Naive thymus-derived CD4-positive, alpha-beta T cell (primary cell): ENCODE data around the gene CRTAC1. TPM values are rescaled to one million over a fixed set of nuclear protein-coding genes. Genes with fewer than 3 reads are reported as not detected.

Source experiments
- ATAC-seq: fragments of 150-1000 bp; cut with Tn5 transposase; 2 replicates; pipeline ENCODE4 v1.10.0; 2021; ENCODE audit warnings: mild to moderate bottlenecking, moderate library complexity
- CTCF ChIA-PET: fragments of 350-600 bp; sonication (Branson Sonifier 250); formaldehyde crosslinking; loops from one replicate; lab custom pipeline; 2021; ENCODE audit warnings: antibody characterized with exemption; lab: Charles Lee
- POLR2A ChIA-PET: fragments of 350-600 bp; sonication (Branson Sonifier 250); formaldehyde crosslinking; loops from one replicate; lab custom pipeline; 2021; ENCODE audit warnings: antibody characterized with exemption, inconsistent platforms; lab: Charles Lee
- DNase-seq, 9 donors: peaks; one replicate each; pipeline versions ENCODE4 v3.0.0 to v3.0.0-alpha.2; 2020 to 2022; ENCODE audit warnings: mixed read lengths in 1 of 9
- H3K27ac ChIP-seq: one replicate; pipeline ENCODE4 v1.7.0; 2013; ENCODE audit warnings: mild to moderate bottlenecking, low read depth, low read length, moderate library complexity
- H3K27me3 ChIP-seq, 2 donors: one replicate each; pipeline ENCODE4 v1.7.0; 2013; ENCODE audit warnings: low read length in 2 of 2, mild to moderate bottlenecking in 2 of 2, moderate library complexity in 2 of 2; ENCODE audit not compliant: control insufficient read depth in 2 of 2, insufficient read depth in 2 of 2
- H3K36me3 ChIP-seq, 3 experiments: 1 replicate in 2 of 3; 2 replicates in 1 of 3; pipeline ENCODE4 v1.7.0; 2013; ENCODE audit warnings: low read length in 3 of 3, mild to moderate bottlenecking in 3 of 3, moderate library complexity in 1 of 3; ENCODE audit not compliant: insufficient read depth in 3 of 3, control insufficient read depth in 2 of 3
- H3K4me1 ChIP-seq, 2 donors: one replicate each; pipeline ENCODE4 v1.7.0; 2013; ENCODE audit warnings: low read length in 2 of 2, mild to moderate bottlenecking in 2 of 2, moderate library complexity in 1 of 2; ENCODE audit not compliant: control insufficient read depth in 2 of 2, insufficient read depth in 2 of 2
- H3K4me3 ChIP-seq: 2 replicates; pipeline ENCODE4 v1.7.0; 2013; ENCODE audit warnings: mild to moderate bottlenecking, low read length
- H3K9me3 ChIP-seq, 3 experiments: 1 replicate in 2 of 3; 2 replicates in 1 of 3; pipeline ENCODE4 v1.7.0; 2013; ENCODE audit warnings: low read length in 3 of 3; ENCODE audit not compliant: control insufficient read depth in 2 of 3
- H3K27ac Mint-ChIP-seq, 9 donors: one replicate each; pipeline ENCODE4 v1.8.0; 2020 to 2022; ENCODE audit warnings: mixed read lengths in 9 of 9, mild to moderate bottlenecking in 8 of 9, moderate library complexity in 5 of 9, inconsistent platforms in 2 of 9
- H3K27me3 Mint-ChIP-seq, 5 donors: one replicate each; pipeline ENCODE4 v1.8.0; 2021 to 2022; ENCODE audit warnings: mixed read lengths in 5 of 5, mild to moderate bottlenecking in 1 of 5
- H3K36me3 Mint-ChIP-seq, 5 donors: one replicate each; pipeline ENCODE4 v1.8.0; 2020 to 2022; ENCODE audit warnings: mixed read lengths in 5 of 5, mild to moderate bottlenecking in 3 of 5, inconsistent platforms in 1 of 5
- H3K4me1 Mint-ChIP-seq, 7 donors: one replicate each; pipeline ENCODE4 v1.8.0; 2020 to 2022; ENCODE audit warnings: mixed read lengths in 7 of 7, mild to moderate bottlenecking in 3 of 7, inconsistent platforms in 1 of 7
- H3K4me3 Mint-ChIP-seq, 10 donors: one replicate each; pipeline ENCODE4 v1.8.0; 2020 to 2022; ENCODE audit warnings: mild to moderate bottlenecking in 10 of 10, mixed read lengths in 10 of 10, moderate library complexity in 6 of 10, inconsistent platforms in 2 of 10
- H3K9me3 Mint-ChIP-seq, 11 donors: one replicate each; pipeline ENCODE4 v1.8.0; 2020 to 2022; ENCODE audit warnings: mixed read lengths in 11 of 11, mild to moderate bottlenecking in 4 of 11, inconsistent platforms in 1 of 11, moderate library complexity in 1 of 11
- intact Hi-C, 2 donors: fragments of 100-400 bp; cut with micrococcal nuclease; formaldehyde crosslinking; loops; one replicate each; pipeline ENCODE4 v1.15.1; 2023
- polyA plus RNA-seq, 2 donors: library from polyadenylated mRNA; unstranded; fragments of 300-500 nt; fragmentation: Illumina TruSeq; gene quantifications; one replicate each; pipeline ENCODE4 v1.2.3, GENCODE V29; 2021
- total RNA-seq, 6 experiments: library from RNA in 5 of 6; stranded (reverse) in 5 of 6; gene quantifications; 1 replicate in 5 of 6; 2 replicates in 1 of 6; pipeline ENCODE4 v1.2.3 and lab custom pipeline; 2021 to 2026

CRTAC1 gene
- total and polyA plus RNA-seq, 7 experiments from 2014 or later, result not detected

- Mint-ChIP-seq H3K4me3 (no peak overlapping the region), H3K9me3 (no peaks in the 10 kb centered on the region), H3K4me1 (no peaks in the 10 kb centered on the region), H3K36me3 (peaks cover 0 to 3% (median 0%) of the 10 kb centered on the region in 5 donors), H3K27ac (no peak overlapping the region), H3K27me3 (peaks cover 12 to 36% (median 25%) of the 10 kb centered on the region in 5 donors)
- intact Hi-C loops, result no loop called here
- Histone ChIP-seq H3K9me3 (no peaks in the 10 kb centered on the region), H3K4me1 (no peaks in the 10 kb centered on the region), H3K4me3 (no peak overlapping the region), H3K27me3 (no peaks in the 10 kb centered on the region), H3K36me3 (no peaks in the 10 kb centered on the region), H3K27ac (no peak overlapping the region)
- ATAC-seq (no peak), DNase-seq (no peak)
- ChIA-PET POLR2A (no interaction called here), CTCF (interaction anchor here (1.6 kb wide), 1 partner anchor 9 kb away, joined by 3 read pairs; no protein-coding TSS in a partner anchor)
These were observed 105.7 kb downstream of the CRTAC1 start for GRCh38 chr10:97924678-97925077.

- DNase-seq (no peak), ATAC-seq (no peak)
- ChIA-PET CTCF (interaction anchor here (1.6 kb wide), 1 partner anchor 8 kb away, joined by 3 read pairs; no protein-coding TSS in a partner anchor), POLR2A (no interaction called here)
- no peaks in the 10 kb centered on the region for H3K9me3 Mint-ChIP-seq
- no peaks in the 10 kb centered on the region for H3K36me3 ChIP-seq
- intact Hi-C loops, result no loop called here
- no peaks in the 10 kb centered on the region for H3K9me3 ChIP-seq
- no peaks in the 10 kb centered on the region for H3K27me3 ChIP-seq
- H3K4me3 Mint-ChIP-seq, result no peak overlapping the region
- H3K4me1 ChIP-seq, result no peaks in the 10 kb centered on the region
- H3K27ac ChIP-seq, result no peak overlapping the region
- peaks cover 0 to 3% (median 0%) of the 10 kb centered on the region in 5 donors for H3K36me3 Mint-ChIP-seq
- no peak overlapping the region for H3K4me3 ChIP-seq
- no peak overlapping the region for H3K27ac Mint-ChIP-seq
- peaks cover 12 to 34% (median 25%) of the 10 kb centered on the region in 5 donors for H3K27me3 Mint-ChIP-seq
- H3K4me1 Mint-ChIP-seq, result peaks cover 0 to 6% (median 4%) of the 10 kb centered on the region in 7 donors
These were observed 106.9 kb downstream of the CRTAC1 start for GRCh38 chr10:97923476-97923875.

GRCh38 chr10:97923057-97923456 is 107.4 kb downstream of the CRTAC1 start:
- intact Hi-C loops, result no loop called here
- H3K4me3 ChIP-seq, result no peak overlapping the region
- Mint-ChIP-seq H3K27ac (peak overlapping the region in 1 of 9 donors; percentile 33), H3K27me3 (peaks cover 12 to 34% (median 25%) of the 10 kb centered on the region in 5 donors), H3K4me3 (no peak overlapping the region), H3K9me3 (peaks cover 0 to 1% (median 0%) of the 10 kb centered on the region in 11 donors), H3K36me3 (peaks cover 0 to 3% (median 0%) of the 10 kb centered on the region in 5 donors), H3K4me1 (peaks cover 0 to 6% (median 4%) of the 10 kb centered on the region in 7 donors)
- H3K4me1 ChIP-seq, result no peaks in the 10 kb centered on the region
- no peak for DNase-seq
- ATAC-seq, result no peak
- no peaks in the 10 kb centered on the region for H3K9me3 ChIP-seq
- ChIA-PET CTCF (no interaction called here), POLR2A (no interaction called here)
- H3K27me3 ChIP-seq, result no peaks in the 10 kb centered on the region
- H3K27ac ChIP-seq, result no peak overlapping the region
- no peaks in the 10 kb centered on the region for H3K36me3 ChIP-seq

GRCh38 chr10:97922022-97922758 is 108.2 kb downstream of the CRTAC1 start:
- no peaks in the 10 kb centered on the region for H3K27me3 ChIP-seq
- no peaks in the 10 kb centered on the region for H3K4me1 ChIP-seq
- peaks cover 0 to 1% (median 0%) of the 10 kb centered on the region in 11 donors for H3K9me3 Mint-ChIP-seq

DNA sequence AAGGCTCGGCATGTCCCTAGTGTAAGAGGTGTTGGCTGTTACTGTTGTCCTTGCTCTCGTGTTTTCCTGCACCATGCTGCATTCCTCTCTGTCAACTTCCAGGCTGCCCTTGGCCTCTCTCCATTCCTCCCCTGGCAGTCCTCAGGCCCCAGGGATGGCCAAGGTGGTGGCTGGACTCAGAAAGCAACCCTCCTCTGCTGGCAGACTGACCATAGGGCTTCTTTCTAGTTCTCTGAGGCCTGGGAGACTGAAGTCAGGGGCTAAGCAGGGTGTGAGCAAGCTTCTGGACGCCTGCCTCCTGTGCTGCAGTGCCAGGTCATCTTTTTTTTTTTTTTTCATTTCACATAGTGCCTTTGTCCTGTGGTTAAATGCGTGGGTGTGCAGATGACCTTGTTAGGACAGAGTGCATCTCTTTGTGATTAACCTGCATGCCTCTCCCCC is 108.8 kb downstream of the CRTAC1 start:
- Histone ChIP-seq H3K27me3 (no peaks in the 10 kb centered on the region), H3K36me3 (no peaks in the 10 kb centered on the region), H3K4me1 (no peaks in the 10 kb centered on the region), H3K9me3 (no peaks in the 10 kb centered on the region), H3K27ac (no peak overlapping the region), H3K4me3 (no peak overlapping the region)
- ChIA-PET CTCF (no interaction called here), POLR2A (no interaction called here)
- no peak overlapping the region for H3K27ac Mint-ChIP-seq
- DNase-seq (no peak), ATAC-seq (no peak)
- intact Hi-C loops, result no loop called here
- H3K36me3 Mint-ChIP-seq, result peaks cover 0 to 3% (median 0%) of the 10 kb centered on the region in 5 donors
- no peak overlapping the region for H3K4me3 Mint-ChIP-seq
- peaks cover 0 to 6% (median 4%) of the 10 kb centered on the region in 7 donors for H3K4me1 Mint-ChIP-seq
- H3K27me3 Mint-ChIP-seq, result peaks cover 12 to 29% (median 19%) of the 10 kb centered on the region in 5 donors
- peaks cover 0 to 1% (median 0%) of the 10 kb centered on the region in 11 donors for H3K9me3 Mint-ChIP-seq

More at GRCh38 chr10:97922022-97922758, 108.2 kb downstream of the CRTAC1 start:
- H3K27ac ChIP-seq, result no peak overlapping the region
- intact Hi-C loops, result no loop called here
- no peak overlapping the region for H3K4me3 ChIP-seq
- H3K27me3 Mint-ChIP-seq, result peaks cover 12 to 29% (median 19%) of the 10 kb centered on the region in 5 donors
- H3K9me3 ChIP-seq, result no peaks in the 10 kb centered on the region
- POLR2A ChIA-PET, result no interaction called here
- H3K36me3 Mint-ChIP-seq, result peaks cover 0 to 3% (median 0%) of the 10 kb centered on the region in 5 donors
- no peak for DNase-seq
- H3K27ac Mint-ChIP-seq, result no peak overlapping the region
- H3K36me3 ChIP-seq, result no peaks in the 10 kb centered on the region
- CTCF ChIA-PET, result no interaction called here
- H3K4me3 Mint-ChIP-seq, result no peak overlapping the region
- no peak for ATAC-seq
- H3K4me1 Mint-ChIP-seq, result peaks cover 0 to 6% (median 4%) of the 10 kb centered on the region in 7 donors

DNA sequence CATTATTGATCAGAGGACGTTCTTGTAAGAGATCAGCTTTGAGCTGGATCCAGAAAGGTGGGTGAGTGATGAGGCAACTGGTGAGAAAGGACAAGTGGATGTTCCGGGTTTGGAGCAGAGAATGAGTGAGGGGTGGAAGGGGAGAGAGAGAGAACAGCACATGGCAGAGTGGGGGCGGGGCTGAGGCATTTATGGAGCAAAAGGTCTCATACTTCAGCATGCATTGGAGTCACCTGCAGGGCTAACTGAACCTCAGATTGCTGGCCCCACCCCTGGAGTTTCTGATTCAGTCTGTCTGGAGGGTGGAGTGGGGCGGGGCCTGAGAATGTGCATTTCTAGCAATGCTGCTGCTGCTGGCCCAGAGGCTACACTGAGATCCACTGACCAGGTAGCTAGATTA is 109.6 kb downstream of the CRTAC1 start:
- peaks cover 0 to 3% (median 0%) of the 10 kb centered on the region in 5 donors for H3K36me3 Mint-ChIP-seq
- H3K4me1 Mint-ChIP-seq, result peaks cover 0 to 6% (median 4%) of the 10 kb centered on the region in 7 donors
- H3K4me3 Mint-ChIP-seq, result no peak overlapping the region
- H3K27ac Mint-ChIP-seq, result no peak overlapping the region
- ATAC-seq (no peak), DNase-seq (no peak)
- CTCF ChIA-PET, result no interaction called here
- H3K4me1 ChIP-seq, result no peaks in the 10 kb centered on the region
- POLR2A ChIA-PET, result no interaction called here
- peaks cover 12 to 32% (median 23%) of the 10 kb centered on the region in 5 donors for H3K27me3 Mint-ChIP-seq
- no peaks in the 10 kb centered on the region for H3K36me3 ChIP-seq
- H3K4me3 ChIP-seq, result no peak overlapping the region
- intact Hi-C loops, result no loop called here
- H3K27me3 ChIP-seq, result no peaks in the 10 kb centered on the region
- no peak overlapping the region for H3K27ac ChIP-seq
- no peaks in the 10 kb centered on the region for H3K9me3 ChIP-seq
- H3K9me3 Mint-ChIP-seq, result peaks cover 0 to 1% (median 0%) of the 10 kb centered on the region in 11 donors
